GM19372 (cell line): ENCODE results near the gene IL4.

Experiments
- ATAC-seq: cut with Tn5 transposase; IDR thresholded peaks from one replicate; pipeline ENCODE4 v1.9.1; 2021; ENCODE audit warnings: mild to moderate bottlenecking, low read depth, moderate library complexity; ENCODE audit not compliant: unreplicated experiment

IL4 gene

GRCh38 chr5:132669966-132670882 lies 3.6 kb upstream of the IL4 start:
- no peak for ATAC-seq

DNA sequence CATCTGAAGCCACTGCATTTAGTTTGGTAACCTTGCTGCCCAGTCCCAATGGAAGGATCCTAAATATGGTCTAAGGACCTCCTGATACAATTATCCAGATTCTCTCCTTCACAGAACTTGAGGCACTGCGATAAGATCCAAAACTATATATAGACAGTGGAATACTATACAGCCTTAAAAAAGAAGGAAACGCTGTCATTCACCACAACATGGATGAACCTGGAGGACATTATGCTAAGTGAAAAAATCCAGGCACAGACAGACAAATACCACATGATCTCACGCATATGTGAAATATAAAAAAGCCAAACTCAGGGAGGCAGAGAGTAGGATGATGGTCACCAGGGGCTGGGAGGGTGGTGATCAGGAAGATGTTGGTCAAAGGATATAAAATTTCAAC lies 2.8 kb upstream of the IL4 start:
- no peak for ATAC-seq

- no peak for ATAC-seq
These were observed 301 bp upstream of the IL4 start for GRCh38 chr5:132673488-132673887.

GRCh38 chr5:132674671-132675506 lies 1.1 kb downstream of the IL4 start:
- peak; percentile 86 for ATAC-seq

DNA sequence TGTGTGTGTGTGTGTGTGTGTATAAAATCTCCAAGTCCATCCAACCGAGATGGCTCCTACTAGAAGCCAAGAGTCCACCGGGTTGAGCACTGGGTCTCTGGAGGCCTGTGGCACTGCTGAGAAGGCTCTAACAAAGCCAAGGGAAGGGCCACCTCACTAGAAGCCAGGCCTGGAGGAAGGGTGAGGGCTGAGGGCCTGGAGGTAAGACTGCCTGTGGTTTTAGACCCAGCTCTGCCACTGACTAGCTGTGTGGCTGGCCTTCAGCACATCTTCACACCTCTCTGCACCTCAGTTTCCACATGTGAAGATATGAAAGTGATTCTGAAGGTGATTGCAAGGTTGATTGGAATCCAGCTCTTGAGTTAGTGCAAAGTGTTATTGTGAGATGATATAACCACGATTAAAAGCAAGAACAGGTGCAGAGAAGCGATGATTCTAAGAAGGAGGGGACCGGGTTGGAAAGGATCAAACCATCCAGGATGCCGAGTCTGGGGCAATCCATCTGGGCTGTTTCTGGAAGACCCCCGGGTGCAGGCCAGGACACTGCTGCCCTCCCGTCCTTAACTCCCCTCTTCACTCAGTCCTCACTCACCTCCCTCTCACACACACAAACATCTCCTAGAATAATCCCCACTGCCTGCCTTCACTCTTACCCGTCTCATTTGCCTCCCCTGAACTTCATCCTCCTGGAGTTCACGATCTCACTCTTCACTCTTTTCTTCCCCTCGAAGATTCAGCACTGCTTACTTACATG lies 2.3 kb downstream of the IL4 start:
- no peak for ATAC-seq

DNA sequence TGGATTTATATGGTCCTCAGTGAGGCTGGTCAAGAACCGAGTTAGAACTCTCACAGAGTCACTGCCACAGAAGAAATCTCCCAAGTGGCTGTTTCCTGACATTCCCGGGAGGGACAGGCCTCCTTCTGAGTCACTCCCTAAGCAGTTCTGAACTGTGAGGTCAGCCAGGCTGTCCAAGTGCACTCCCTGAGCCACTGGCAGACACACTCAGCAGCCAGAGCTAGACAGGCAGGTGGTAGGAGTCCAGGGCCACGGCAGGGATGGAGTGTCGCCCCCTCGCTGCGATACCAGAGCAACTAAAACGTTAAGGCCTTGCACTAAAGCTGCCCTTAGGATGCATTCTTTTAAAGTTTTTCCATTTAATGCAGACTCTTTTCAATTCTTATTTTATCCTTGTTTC lies 3.4 kb downstream of the IL4 start:
- no peak for ATAC-seq

DNA sequence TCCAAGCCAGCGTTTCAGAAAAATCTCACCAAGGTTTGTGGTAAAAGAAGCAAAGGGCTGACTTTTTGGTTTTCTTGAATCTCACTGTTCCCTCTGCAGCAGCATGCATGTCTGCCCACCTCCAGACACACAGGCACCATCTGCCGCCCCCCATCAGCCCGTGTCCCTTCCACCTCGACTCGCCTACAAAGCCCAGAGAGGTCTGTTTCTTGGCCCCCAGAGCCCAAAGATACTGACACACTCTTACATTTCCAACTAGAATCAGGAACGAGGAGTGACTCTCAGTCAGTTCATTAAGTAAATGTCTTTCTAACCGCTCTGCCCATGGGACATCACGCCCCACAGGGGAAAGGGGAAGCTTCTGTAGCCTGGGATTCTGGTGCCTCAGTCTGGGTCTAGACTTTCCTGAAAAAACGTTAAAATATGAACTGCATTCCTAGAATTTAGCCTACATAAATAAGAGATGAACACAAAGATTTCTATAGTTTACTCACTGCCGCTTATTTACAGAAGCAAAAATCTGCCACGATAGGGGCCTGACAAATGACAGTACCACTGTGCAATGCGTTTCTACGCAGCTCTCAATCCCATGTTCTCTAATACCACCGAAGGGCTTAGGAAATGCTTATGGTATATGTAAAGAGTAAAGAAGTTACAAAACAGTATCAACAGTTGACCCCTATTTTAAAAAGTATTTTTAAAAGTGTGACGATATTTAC lies 4.1 kb downstream of the IL4 start:
- no peak for ATAC-seq

DNA sequence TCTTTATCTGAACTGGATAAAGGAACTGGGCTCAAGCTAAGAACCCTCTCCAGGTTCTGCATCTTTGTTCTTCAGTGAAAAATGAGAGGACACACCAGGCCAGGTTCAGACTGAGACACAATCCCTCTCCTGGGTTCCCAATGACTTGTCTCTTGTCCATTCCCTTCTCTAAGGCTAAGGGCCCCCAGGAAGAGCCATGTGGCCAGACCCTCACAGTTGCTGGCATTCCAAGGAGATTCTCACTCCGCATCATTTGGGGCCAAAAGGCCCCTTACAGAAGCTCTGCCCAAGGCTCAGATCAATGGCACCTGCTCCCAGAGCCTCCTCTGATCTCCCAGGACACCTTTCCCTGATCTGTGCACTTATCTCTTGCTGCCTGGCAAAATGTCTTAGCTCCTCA lies 4.9 kb downstream of the IL4 start:
- no peak for ATAC-seq

DNA sequence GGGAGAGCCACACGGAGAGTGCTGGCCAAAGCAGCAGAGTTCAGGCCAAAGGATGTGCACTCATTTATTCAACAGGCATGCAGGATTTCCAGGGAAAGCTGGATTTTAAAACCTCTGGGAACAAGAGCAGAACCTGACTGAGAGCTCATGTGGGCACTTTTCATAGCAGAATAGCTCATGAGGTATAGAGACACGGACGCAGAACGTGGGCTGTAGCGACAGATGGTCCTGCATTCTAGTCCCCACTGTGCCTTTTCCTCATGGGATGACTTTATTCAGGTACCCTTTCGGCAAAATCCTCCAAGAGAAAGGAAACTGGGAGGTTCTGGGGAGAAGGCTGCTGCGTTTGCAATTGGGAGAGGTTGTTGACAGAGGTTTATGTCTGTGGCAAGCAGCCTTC lies 5.4 kb downstream of the IL4 start:
- no peak for ATAC-seq

- ATAC-seq, result no peak
These were observed 6.1 kb downstream of the IL4 start for GRCh38 chr5:132679717-132680380.

- no peak for ATAC-seq
These were observed 7.1 kb downstream of the IL4 start for GRCh38 chr5:132680780-132681475.

GRCh38 chr5:132681476-132681831 lies 7.7 kb downstream of the IL4 start:
- ATAC-seq, result no peak

DNA sequence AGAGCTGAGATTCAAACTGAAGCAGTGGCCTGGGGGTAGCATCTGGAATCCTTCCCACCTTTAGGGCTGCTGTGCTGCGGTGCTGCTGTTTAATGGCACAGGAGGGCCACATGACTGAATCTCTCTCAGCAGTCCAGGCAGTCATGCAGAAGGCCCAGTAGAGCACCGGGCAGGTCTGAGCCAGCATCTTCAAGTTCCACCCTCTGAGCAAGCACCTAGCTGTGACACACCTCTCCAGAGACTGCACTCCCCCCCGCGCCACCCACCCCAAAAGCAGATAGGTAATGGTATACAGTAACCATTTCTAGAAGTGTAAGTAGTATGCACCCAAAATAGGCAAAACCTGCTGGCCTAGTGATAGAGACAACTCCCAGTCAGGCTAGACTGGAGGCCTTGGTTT lies 8.2 kb downstream of the IL4 start:
- no peak for ATAC-seq

DNA sequence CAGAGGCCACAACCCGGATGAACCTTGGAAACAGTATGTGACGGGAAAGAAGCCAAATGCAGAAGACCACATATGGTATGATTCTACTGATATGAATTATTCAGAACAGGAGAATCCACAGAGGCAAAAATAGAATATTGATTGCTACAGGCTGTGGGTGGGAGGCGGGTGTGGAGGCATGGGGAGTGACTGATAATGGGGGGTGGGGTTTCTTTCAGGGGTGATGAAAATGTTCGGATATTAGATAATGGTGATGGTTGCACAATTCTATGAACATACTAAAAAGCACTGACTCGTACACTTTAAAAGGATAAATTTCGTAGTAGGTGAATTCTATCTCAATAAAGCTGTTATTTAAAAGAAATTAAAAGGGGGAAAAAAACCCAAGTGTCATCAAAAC lies 10.7 kb downstream of the IL4 start:
- ATAC-seq, result no peak

DNA sequence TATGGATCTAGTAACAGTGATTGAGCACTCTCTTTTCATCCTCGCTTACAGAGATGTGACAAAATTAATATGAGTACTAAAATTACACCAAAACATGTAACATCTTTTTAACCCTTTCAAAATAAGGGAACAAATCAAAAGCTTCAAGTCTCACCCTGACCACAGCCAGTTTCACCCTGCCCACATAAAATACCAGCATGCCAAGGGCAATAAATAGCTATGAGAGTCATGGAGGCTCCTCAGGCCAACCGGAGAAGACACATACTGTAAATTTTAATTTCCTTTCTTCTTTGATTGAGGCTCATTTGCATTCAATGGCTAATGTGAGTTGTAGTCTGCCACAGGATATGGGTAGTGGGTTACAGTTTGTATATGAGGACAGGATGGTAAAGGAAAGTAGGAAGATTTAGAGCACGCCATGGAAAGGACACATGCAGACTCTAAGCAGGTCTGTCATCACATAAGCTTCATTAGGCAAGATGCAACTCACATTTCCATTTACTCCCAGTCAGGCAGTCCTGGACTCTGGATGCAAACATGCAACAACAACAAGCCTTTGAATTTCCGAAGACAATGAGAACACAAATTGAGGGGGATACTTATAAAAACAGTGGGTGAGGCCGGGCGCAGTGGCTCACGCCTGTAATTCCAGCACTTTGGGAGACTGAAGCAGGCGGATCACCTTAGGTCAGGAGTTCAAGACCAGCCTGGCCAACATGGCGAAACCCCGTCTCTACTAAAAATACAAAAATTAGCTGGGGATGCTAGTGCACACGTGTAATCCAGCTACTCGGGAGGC lies 11.3 kb downstream of the IL4 start:
- no peak for ATAC-seq

DNA sequence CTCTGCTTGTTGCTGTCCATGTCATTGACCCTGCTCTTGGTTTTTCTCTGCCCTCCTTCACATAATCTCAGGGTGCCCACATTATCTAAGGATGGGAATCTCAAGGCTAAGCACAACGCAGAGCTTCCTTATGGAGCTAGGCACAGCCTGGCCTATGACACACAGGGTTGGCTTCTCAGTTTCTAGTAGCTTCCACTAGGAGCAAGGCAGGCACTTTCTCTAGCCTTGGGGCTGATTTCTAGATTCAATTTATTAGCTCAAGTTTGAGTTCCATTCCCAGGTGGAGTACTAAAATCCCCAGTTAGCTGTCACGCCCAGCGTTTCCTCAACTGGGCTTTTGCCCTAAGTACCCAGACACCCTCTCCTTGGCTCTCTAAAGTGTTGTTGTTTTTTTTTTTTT lies 12.4 kb downstream of the IL4 start:
- ATAC-seq, result no peak

GRCh38 chr5:132687995-132688394 lies 14.2 kb downstream of the IL4 start:
- ATAC-seq, result no peak

DNA sequence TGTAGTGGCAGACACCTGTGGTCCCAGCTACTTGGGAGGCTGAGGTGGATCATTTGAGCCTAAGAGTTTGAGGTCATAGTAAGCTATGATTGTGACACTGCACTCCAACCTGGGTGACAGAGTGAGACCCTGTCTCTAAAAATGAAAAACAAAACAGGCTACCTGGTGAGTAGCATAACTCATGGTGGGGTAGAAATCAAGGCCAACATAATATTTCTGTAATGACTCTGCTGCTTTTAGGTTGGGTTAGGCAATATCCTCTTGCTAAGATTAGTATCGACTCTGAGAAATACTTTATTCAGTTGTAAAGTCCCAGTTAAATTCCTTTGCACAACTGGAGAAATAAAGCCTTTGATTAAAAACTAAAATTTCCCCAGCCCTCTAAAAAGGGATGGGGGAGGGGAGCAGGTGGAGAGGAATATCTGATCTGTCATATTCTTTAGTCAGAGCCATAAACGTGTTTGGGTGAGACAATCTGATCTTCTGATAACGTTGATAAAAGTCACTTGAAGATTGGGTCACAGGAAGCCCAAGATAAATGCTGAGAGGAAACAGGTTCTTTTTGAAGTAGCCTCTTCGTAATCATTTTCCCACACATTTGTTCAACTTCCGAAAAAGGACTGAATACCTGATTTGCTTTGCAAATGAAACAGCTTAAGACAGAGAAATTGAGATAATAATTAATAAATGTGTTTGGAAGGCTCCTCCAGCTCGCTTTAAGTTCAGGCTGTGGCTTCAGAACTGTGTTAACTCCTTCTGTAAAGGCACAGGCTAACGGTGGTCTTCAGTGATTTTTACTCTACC lies 14.9 kb downstream of the IL4 start:
- ATAC-seq, result peak; percentile 62
